Activated naive CD4-positive, alpha-beta T cell treated with anti-CD3 and anti-CD28 coated beads, Interleukin-2, amount 50 U/mL, for 16 hours (primary cell): ENCODE data around the gene GINM1.

Source experiments
- DNase-seq: peaks from one replicate; pipeline ENCODE4 v3.0.0-alpha.2; 2020

The GINM1 gene

DNA sequence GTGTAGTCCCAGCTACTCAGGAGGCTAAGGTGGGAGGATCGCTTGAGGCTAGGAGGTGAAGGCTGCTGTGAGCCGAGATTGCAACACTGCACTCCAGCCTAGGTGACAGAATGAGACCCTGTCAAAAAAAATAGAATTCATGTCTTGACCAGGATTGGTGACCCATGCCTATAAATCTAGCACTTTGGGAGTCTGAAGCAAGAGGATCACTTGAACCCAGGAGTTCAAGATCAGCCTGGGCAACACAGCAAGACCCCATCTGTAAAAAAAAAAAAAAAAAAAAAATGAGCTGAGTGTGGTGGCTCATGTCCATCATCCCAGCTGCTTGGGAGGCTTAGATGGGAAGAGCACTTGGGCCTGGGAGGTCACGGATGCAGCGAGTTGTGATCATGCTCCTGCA is 34.3 kb downstream of the GINM1 start:
- no peak for DNase-seq

DNA sequence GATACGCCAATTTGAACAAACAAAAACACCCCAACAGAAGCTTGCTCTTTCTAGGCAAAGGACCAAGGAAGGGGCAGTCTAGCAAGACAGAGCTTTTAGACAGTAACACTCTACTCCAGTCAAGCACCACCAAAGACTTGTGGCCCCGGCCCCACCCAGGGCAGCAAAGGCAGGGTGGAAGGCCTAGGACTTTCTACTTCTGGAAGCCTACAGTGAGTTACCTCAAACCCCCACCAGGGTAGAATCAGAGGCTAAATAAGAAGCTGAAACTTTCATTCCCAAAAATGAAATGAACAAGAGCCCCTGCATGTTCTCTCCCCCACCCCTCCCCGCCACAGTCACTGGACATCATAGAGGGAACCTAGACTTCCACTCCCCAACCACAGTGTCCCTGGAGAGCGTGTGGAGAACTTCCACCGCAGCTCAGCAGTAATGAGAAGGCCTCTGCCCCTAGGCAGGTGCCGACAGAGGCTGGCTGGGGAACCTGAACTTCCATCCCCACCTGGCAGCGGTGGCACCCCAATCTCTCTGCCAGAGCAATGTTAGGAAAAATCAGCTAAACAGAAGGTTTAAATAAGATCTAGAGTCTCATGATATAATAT is 42.3 kb downstream of the GINM1 start:
- DNase-seq, result no peak

DNA sequence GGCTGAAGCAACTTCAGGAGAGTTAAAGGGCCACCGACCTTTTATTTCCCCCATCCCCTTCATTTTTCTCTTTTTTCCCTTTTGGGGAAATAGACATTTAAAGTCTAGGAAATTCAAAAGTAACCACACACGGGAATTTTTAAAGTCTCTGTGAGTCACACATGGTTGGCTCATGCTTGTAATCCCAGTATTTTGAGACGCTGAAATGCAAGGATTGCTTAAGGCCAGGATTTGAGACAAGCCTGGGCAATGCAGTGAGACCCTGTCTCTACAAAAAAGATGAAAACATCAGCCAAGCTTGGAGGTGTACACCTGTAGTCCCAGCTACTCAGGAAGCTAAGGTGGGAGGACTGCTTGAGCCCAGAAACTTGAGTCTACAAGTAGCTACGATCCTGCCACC is 48.2 kb downstream of the GINM1 start:
- DNase-seq, result no peak

DNA sequence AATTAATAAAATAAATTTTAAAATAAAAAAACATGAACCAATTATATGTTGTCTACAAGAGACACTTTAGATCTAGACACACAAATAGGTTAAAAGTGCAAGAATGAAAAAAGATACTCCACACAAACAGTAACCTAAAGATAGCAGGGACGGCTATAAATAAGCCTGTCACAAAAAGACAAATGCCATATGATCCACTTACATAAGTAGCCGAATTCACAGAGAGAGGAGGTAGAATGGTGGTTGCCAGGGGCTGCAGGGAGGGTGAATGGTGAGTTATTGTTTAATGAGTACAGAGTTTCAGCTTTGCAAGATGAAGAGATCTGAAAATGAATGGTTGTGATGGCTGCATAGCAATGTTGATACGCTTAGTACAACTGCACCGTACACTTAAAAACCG is 49.6 kb downstream of the GINM1 start:
- no peak for DNase-seq

DNA sequence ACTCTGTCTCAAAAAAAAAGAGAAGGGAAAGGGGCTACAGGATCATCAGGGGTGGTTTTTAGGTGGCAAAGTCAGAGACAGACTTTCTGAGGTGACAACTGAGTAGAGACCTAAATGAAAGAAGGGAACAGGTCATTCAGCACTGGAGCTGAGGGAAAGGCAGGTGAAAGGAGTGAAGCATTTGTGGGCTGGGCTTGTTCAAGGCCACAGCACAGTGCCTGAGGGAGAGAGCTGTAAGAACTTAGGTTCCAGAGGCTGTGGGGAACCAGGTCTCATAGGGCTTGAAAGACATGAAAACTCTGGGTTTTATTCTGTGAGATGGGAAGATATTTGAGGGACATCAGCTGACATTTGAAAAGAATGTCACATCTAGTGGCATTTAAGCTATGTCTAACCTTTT is 61.5 kb downstream of the GINM1 start:
- DNase-seq, result no peak

DNA sequence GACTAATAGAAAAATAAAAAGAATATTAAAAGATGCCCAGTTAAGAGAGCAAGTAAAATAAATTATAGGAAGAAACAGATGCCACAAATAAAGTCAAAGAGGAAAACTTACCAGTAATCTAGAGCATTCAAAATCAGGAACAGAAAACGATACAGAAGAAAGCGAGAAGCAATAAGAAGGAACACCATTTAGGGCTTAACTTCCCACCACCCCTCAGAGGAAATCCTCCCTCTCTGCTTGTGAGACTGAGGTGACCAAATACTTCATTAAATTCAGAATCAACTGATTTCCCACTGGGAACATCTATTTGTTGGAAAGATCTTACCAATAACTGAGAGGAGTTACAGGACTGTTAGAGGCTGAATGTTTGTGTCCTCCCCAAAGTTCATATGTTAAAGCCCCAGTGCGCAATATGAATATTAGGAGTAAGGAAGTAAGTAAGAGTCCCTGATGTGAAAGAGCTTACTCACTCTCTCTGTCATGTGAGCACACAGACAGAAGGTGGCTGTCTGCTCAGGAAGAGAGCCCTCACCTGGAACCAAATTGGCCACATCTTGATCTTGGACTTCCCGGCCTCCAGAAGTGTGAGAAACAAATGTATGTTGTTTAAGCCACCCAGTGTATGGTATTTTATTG is 62.8 kb downstream of the GINM1 start:
- no peak for DNase-seq

DNA sequence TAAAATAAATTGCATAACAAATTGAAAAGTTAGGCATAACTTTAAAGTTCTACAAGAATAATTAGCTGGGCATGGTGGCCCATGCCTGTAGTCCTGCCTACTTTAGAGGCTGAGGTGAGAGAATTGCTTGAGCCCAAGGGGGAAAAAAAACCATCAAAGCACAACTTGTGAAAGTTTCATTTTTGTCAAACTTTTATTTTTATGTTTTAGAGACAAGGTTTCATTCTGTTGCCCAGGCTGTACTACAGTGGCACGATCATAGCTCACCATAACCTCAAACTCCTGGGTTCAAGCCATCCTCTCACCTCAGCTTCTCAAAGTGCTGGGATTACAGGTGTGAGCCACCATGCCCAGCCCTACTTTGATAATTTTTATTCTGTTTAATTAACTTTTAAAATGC is 68.1 kb downstream of the GINM1 start:
- no peak for DNase-seq

DNA sequence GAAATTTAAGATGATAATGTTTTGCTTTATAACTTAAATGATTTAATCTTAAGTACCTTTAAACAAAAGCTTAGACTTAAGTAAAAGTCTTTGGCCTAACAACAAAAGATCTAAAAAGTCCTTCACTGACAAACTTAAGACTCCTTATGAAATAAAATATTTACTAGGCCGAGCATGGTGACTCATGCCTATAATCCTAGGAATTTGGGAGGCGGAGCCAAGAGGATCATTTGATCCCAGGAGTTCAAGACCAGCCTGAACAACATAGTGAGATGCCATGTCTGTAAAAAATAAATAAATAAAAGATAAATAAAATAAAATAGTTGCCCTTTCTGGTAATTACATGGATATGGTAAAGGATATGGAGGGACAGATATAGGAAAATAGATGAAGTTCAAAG is 69.9 kb downstream of the GINM1 start:
- no peak for DNase-seq
